Posterior cingulate gyrus (tissue), 11 donors: ENCODE measurements around the gene PSD4.
"Not testable (repeated sequence)": the region's sequence is repeated elsewhere in the genome, so short reads cannot be mapped to it uniquely, and the experiment has no call there.

Experiments
- DNase-seq, 10 donors: peaks; one replicate each; pipeline versions ENCODE4 v3.0.0 to v3.0.0-alpha.2; 2020 to 2021; ENCODE audit warnings: mixed read lengths in 3 of 10
- intact Hi-C: fragments of 100-400 bp; cut with DNase I; formaldehyde crosslinking; loops from one replicate; pipeline ENCODE4 v1.15.1; 2023

The PSD4 gene

DNA sequence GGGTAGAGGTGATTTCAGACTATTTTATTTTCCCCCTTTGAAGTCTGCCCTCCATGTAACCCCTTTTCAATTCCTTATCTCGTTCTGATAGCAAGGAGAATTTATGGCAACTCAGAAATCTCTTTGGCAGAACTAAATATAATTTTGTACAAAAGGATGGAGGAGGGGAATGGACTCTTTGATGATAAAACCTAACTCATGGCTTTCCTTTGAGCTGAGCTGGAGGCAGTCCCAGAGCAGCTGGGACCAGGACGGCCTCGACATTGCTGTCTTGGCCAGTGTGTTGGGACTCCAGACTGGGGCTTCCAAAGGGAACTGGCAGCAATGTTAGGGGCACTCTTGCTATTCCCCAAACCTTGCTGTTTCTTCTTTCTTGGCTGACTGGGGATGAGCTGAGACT, 57.3 kb downstream of the PSD4 start:
- no peak for DNase-seq
- intact Hi-C loops, result no loop called here

DNA sequence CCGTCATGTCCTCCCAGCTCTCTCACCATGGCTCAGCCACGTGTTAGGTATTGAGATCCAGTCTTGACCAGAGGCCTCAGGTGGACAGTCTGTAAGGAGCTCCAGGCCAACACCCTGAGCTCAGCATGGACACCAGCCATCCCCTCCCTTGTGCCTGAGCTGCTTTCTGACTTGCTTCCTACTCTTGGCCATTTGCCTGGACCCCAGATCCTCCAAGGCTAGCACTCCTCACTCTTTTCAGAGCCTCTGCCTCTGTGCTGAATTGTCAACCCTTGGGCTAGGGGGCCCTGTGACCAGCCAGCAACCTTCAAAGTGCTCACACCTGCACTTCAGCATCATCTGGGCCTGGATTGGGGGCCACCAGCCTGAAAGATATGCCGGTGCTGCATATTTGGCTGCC, 58.4 kb downstream of the PSD4 start:
- intact Hi-C loops, result no loop called here
- no peak for DNase-seq

GRCh38 chr2:113232740-113233139, 59.0 kb downstream of the PSD4 start:
- DNase-seq, result no peak

DNA sequence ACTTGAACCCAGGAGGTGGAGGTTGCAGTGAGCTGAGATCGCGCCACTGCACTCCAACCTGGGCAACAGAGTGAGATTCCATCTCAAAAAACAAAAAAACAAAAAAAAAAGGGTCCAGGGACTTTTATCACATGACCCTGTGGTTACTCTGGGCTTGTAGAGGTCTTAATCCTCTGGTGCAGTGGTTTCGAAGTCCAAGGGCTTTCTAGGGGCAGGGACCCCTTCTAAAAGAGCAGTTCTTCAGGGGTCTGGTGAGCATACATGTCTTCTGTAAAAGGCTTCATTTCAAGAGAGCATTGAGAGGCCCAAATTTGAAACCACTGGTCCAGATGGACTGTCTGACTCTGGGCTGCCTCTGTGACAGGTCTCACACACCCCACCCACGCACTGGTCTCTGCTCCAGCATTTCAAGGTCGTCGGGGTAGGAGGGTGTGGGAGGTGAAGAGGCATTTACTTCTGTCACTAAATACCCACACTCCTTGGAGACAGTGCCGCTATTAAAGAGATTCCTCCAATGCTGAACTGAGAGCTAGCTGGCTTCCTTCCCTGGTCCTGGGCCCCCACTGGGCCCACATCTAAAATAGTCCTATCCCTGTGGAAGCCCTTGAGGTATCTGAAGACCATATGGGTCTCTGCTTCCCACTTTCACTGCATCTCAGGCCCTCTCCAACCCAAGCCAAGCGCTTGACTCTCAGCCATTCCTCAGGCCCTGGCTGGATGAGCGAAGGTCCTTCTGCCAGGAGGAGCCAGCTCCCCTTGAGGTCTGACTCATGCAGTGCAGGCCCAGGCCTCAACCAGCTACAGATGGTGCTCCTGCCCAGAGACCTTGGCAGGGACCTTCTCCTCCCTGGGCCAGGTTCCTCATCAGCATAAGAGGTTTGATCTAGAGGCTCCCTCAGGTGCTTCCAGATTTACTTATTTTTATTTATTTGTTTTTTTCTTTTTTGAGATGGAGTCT, 60.1 kb downstream of the PSD4 start:
- intact Hi-C loops, result no loop called here
- no peak for DNase-seq

More at GRCh38 chr2:113232740-113233139, 59.0 kb downstream of the PSD4 start:
- intact Hi-C loops, result no loop called here

DNA sequence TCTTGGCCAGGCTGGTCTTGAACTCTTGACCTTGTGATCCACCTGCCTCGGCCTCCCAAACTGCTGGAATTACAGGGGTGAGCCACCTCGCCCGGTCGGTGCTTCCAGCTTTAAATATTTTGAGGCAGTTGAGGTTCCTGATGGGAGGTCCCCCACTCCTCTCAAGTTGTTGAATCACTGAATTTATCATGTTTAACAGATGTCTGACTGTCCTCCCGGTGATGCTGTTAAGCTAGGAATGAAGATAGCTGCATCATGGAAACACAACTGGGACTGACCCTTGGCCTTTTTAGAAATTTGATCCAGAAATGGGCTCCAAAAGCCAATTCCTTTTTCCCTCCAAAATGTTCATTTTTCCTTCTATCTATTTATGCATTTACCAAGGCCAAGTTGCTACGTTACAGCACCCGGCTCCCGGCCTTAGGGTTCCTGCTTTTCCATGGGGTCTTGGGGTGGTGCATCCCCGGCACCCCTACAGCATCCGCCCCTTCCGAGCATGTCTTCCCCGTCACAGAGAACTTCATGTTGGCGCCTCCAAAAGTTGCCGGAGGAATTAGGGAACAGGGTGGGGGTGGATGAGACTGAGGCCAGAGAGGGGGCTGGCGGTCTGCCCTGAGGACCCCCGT, 61.1 kb downstream of the PSD4 start:
- intact Hi-C loops, result no loop called here
- no peak for DNase-seq

DNA sequence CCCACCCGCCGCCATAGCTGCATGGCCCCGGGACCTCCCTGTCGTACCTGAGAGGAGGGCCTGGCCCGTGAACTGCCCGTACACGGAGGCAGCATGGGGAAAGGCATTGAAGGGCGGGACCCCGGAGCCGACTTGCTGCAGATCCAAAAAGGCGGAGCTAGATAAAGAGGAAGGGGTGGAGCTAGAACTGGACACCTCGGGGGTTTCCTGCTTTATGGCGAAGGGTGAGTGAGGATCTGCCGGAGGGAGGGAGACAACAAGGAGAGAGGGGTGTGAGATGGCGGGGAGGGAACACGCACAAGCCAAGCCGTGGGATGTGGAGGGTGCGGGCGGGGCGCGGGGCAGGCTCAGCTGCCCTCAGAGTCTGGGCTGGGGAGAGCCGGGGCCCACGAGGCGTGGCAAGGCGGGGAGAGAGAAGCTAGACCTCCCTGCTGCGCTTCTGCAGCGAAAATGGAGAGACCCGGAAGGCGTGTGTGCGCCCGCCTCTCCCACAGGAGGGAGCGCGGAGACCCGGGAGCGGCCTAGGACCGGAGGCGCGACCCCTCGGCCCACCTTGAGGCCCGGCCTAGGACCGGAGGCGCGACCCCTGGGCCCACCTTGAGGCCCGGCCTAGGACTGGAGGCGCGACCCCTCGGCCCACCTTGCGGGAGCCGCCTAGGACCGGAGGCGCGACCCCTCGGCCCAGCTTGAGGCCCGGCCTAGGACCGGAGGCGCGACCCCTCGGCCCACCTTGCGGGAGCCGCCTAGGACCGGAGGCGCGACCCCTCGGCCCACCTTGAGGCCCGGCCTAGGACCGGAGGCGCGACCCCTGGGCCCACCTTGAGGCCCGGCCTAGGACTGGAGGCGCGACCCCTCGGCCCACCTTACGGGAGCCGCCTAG, 61.8 kb downstream of the PSD4 start:
- intact Hi-C loops, result not testable (repeated sequence)
- peak in 3 of 10 donors; percentile 48 to 88 (median 88) for DNase-seq

GRCh38 chr2:113236367-113237159, 62.8 kb downstream of the PSD4 start:
- intact Hi-C loops, result no loop called here

DNA sequence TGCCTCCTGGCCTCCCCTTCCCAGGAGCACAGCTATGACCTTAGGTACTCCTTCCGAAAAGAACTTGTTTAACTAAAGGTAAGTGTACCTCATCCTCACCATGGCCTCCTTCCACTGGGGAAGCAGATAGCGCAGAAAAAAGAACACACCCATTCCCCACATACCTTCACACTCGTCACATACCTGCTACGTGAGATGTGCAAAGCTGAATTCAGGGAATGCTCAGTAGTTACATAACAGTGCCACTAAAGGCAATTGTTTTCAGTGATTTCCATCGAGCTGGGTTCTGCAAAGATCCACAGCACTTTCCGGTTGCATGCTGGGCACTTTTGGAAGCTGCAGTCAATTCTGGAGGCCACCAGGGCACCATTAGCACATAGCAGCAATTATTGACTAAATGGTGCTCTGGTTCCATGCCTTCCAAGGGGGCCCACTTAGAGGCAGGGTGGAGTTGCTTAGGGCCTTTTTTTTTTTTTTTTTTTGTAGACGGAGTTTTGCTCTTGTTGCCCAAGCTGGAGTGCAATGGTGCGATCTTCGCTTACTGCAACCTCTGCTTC, 63.9 kb downstream of the PSD4 start:
- DNase-seq, result no peak
- intact Hi-C loops, result no loop called here

More at GRCh38 chr2:113236367-113237159, 62.8 kb downstream of the PSD4 start:
- peak in 1 of 10 donors; percentile 81 for DNase-seq

DNA sequence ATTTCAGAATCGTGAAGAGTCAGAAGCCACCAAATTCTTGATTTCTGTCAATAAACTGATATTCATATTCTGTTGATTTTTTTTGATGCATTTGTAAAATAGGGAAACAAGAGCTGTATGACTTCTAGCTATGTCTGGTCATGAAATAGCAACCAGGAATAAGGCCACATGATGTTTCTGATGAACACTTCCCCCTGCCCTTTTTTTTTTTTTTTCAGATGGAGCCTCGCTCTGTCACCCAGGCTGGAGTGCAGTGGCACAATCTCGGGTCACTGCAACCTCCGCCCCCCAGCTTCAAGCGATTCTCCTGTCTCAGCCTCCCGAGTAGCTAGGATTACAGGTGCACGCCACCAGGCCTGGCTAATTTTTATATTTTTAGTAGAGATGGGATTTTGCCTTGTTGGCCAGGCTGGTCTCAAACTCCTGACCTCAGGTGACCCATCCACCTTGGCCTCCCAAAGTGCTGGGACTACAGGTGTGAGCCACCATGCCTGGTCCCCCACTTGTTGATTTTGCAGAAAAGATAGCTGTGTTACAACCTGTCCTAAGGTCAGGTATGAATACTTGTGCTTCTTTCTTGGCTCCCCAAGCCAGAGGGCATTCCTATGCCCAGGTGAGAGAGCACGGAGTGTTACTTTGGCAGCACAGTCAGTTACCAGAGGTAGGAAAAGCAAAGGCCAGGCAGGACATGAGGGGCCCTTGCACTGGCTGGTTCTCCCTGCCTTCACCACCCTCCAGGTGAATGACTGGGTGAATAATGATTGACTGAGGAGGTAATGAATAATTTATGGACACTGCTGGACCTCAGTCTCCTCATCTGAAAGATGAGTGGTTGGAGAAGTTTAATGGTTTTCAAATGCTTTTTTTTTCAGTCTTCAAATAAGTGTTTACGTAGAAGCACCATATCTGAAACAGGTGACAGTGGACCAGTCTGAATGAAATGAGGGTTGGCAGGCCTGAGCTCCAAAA, 65.4 kb downstream of the PSD4 start:
- intact Hi-C loops, result no loop called here
- no peak for DNase-seq

- DNase-seq, result peak; percentile 63 to 96 (median 80)
- intact Hi-C loops, result no loop called here
Measured at GRCh38 chr2:113240150-113240914, 66.6 kb downstream of the PSD4 start.

GRCh38 chr2:113240915-113241911, 67.4 kb downstream of the PSD4 start:
- peak in 5 of 10 donors; percentile 14 to 89 (median 45) for DNase-seq
- intact Hi-C loops, result no loop called here

DNA sequence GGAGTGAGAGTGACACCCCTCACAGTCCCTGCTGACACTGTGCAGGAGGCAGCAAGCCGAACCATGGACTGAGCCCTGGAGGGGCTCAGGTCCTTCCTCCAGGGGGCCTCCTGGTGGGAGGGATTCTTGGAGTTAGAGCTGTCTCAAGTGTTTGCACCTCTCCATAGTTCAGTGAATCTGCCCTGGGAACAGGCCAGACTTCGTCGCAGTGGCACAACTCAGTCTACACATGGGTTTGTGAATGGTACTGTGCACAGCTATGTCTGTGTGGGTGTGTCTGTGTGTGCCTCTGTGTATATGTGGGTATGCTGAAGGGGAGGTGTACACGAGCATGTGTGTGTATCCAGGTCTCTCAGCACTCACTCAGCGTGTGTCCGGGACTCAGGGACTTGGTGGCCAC, 68.6 kb downstream of the PSD4 start:
- intact Hi-C loops, result no loop called here
- DNase-seq, result no peak

DNA sequence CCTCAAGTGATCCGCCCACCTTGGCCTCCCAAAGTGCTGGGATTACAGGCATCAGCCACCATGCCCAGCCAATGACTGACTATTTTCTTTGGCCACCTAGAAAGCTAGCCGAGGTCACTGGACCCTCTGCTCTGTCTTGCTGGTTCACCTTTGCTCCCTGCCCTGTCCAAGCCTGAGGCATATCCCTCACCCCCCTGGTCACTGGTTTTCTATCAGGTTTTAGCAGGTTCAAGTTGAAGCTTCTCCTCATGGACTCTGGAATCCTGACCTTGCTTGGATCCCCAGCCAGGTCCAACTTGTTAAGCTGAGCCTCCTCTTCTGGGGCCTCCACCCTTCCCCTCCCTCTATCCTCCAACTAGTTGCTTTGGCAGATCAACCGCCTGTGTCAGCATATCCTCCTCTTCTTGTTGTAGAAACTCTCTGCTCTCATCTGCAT, 71.5 kb downstream of the PSD4 start:
- no peak for DNase-seq
- intact Hi-C loops, result loop anchor here (5.0 kb wide), 1 partner anchor 43 kb away; no protein-coding TSS in a partner anchor

DNA sequence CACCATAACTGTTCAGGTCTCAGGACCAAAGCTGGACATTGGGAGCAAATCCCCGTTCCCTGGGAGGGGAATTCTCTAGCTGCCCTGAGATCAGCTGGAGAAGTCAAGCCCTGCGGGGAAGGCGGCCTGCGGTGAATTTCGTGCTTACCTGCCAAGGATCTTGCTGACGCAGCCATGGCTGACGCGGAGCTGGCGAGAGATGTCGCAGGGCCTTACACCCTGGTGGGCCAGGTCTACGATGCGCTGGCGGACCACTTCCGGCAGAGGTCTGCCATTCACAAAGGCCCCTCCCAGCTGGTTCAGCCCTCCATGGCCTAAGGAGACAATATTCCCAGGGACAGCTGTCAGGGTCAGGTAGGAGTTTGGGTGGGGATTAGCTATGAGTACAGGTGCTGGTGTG, 72.8 kb downstream of the PSD4 start:
- no peak for DNase-seq
- intact Hi-C loops, result loop anchor here (5.0 kb wide), 1 partner anchor 44 kb away; no protein-coding TSS in a partner anchor

DNA sequence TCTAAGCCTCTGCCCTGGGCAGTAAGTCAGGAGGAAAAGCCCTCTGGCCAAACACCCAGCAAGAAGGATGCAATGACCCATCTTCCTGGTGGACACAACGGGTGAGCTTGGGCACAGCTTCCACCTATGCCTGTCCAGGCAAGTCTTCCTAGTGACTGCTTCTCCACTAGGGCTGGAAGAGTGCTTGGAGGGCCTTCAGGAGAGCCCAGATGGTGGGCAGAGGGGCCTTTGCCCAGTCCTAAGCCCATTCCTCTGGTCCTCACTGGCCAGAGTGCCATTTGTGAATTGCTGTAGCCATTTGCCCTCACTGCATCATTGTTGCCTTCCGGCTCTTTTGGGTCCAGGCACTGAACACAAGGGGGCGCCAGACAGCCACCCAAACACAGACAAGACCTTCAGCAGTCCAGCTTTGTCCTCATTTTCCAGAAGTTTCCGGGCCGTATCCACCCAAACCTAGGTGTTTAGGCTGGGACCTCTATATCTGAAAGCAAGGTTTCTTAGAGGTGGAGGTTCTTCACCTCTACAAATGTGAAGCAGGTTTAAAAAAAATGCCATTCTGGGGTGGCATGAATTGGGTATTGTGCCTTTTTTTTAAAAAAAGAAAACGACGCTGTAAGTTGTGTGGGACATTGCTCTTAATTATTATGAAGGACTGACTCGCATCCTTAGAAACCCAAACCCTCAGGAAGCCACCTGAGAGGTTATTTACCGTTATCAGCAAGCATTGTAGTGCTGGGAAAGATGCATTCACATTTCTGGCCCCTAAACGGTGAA, 75.4 kb downstream of the PSD4 start:
- intact Hi-C loops, result loop anchor here (2.0 to 5.0 kb wide), 2 partner anchors 47 to 122 kb away; no protein-coding TSS in a partner anchor
- peak in 9 of 10 donors; percentile 58 to 96 (median 75) for DNase-seq
